HEK293 (cell line): ENCODE measurements around the gene TAS1R3.
A peak's percentile ranks its signal among the peaks of the same experiment; 100 is the strongest.

Source experiments
- BCL11B ChIP-seq: fragments of 450-650 bp; formaldehyde crosslinking; IDR thresholded peaks from 2 replicates; pipeline ENCODE4 v1.5.1; 2016; ENCODE audit warnings: low read depth, missing biosample characterization, missing genetic modification characterization
- CTCF ChIP-seq: fragments of 450-650 bp; formaldehyde crosslinking; IDR thresholded peaks from 2 replicates; pipeline ENCODE4 v1.5.1; 2016; ENCODE audit warnings: missing biosample characterization, missing genetic modification characterization
- HOXA7 ChIP-seq: sonication (generic); formaldehyde crosslinking; IDR thresholded peaks from 2 replicates; pipeline ENCODE4 v1.8.1; 2022; ENCODE audit warnings: missing genetic modification reagents, borderline replicate concordance
- KLF1 ChIP-seq: fragments of 450-650 bp; formaldehyde crosslinking; IDR thresholded peaks from 2 replicates; pipeline ENCODE4 v1.5.1; 2016; ENCODE audit warnings: missing biosample characterization, missing genetic modification characterization
- PATZ1 ChIP-seq: fragments of 450-650 bp; formaldehyde crosslinking; IDR thresholded peaks from 2 replicates; pipeline ENCODE4 v1.5.1; 2016; ENCODE audit warnings: missing biosample characterization, missing genetic modification characterization
- SCRT1 ChIP-seq: fragments of 450-650 bp; formaldehyde crosslinking; IDR thresholded peaks from 2 replicates; pipeline ENCODE4 v1.5.1; 2016; ENCODE audit warnings: missing biosample characterization, missing genetic modification characterization, borderline replicate concordance
- ZNF114 ChIP-seq: fragments of 450-650 bp; formaldehyde crosslinking; IDR thresholded peaks from 2 replicates; pipeline ENCODE4 v1.5.0; 2017; ENCODE audit warnings: missing biosample characterization, missing genetic modification characterization
- ZNF174 ChIP-seq: fragments of 450-650 bp; formaldehyde crosslinking; IDR thresholded peaks from 2 replicates; pipeline ENCODE4 v1.5.0; 2017; ENCODE audit warnings: missing biosample characterization, mild to moderate bottlenecking, missing genetic modification characterization
- ZNF274 ChIP-seq, 2 experiments: fragments of 200-500 bp in 1 of 2; fragments of 450-650 bp in 1 of 2; sonication (Bioruptor generic) in 1 of 2; formaldehyde crosslinking in 1 of 2; IDR thresholded peaks; 2 replicates each; pipeline versions ENCODE4 v1.5.1 to v1.6.1; 2014 to 2016; ENCODE audit warnings: borderline replicate concordance in 1 of 2, inconsistent platforms in 1 of 2, low read length in 1 of 2, missing biosample characterization in 1 of 2, missing genetic modification characterization in 1 of 2
- ZNF350 ChIP-seq: fragments of 450-650 bp; formaldehyde crosslinking; IDR thresholded peaks from 2 replicates; pipeline ENCODE4 v1.5.0; 2017; ENCODE audit warnings: missing biosample characterization, mild to moderate bottlenecking, missing genetic modification characterization
- ZNF398 ChIP-seq: fragments of 450-650 bp; formaldehyde crosslinking; IDR thresholded peaks from 2 replicates; pipeline ENCODE4 v1.5.1; 2017; ENCODE audit warnings: missing biosample characterization, missing genetic modification characterization
- ZNF629 ChIP-seq: fragments of 450-650 bp; formaldehyde crosslinking; IDR thresholded peaks from 2 replicates; pipeline ENCODE4 v1.5.1; 2017; ENCODE audit warnings: missing biosample characterization, missing genetic modification characterization
- ZNF660 ChIP-seq: fragments of 450-650 bp; IDR thresholded peaks from 2 replicates; pipeline ENCODE4 v1.5.1; 2018; ENCODE audit warnings: missing biosample characterization, mild to moderate bottlenecking, missing genetic modification characterization
- ZNF704 ChIP-seq: fragments of 450-650 bp; formaldehyde crosslinking; IDR thresholded peaks from 2 replicates; pipeline ENCODE4 v1.5.1; 2016; ENCODE audit warnings: missing biosample characterization, missing genetic modification characterization

GRCh38 chr1:1281533-1282321 is 49.4 kb upstream of the TAS1R3 start:
- TF ChIP-seq PATZ1 (tag by site-specific recombination), result no peak
- no peak for TF ChIP-seq SCRT1
- TF ChIP-seq CTCF (tag by site-specific recombination), result no peak
- TF ChIP-seq ZNF629 (tag by site-specific recombination), result no peak
- no peak for TF ChIP-seq ZNF274 (IDR thresholded peaks at IDR 0.05; ENCODE audit: low read length)
- no peak for TF ChIP-seq ZNF274 (tag by site-specific recombination; IDR thresholded peaks at IDR 0.05; ENCODE audit: borderline replicate concordance)
- no peak for TF ChIP-seq BCL11B (tag by site-specific recombination)
- TF ChIP-seq ZNF398 (tag by site-specific recombination), result no peak
- no peak for TF ChIP-seq ZNF114 (tag by site-specific recombination)
- TF ChIP-seq ZNF350 (tag by site-specific recombination), result no peak
- no peak for TF ChIP-seq ZNF660 (tag by site-specific recombination)
- no peak for TF ChIP-seq ZNF704 (tag by site-specific recombination)
- TF ChIP-seq ZNF174, result no peak
- no peak for TF ChIP-seq HOXA7 (CRISPR knock-in tag)
- TF ChIP-seq KLF1 (tag by site-specific recombination), result 0 out of 2 replicates have a peak, but pooled peaks have one; percentile 13
